NT2/D1 (cell line): ENCODE results near the gene IL17REL.

ENCODE experiments used
- YY1 ChIP-seq: IDR thresholded peaks from 2 replicates; pipeline ENCODE4 v1.6.1; 2011; ENCODE audit not compliant: insufficient read length, insufficient read depth
- ZNF274 ChIP-seq: IDR thresholded peaks from 2 replicates; pipeline ENCODE4 v1.6.1; 2011; ENCODE audit warnings: mild to moderate bottlenecking, low read depth, low read length

GRCh38 chr22:50018608-50019285 lies 6.2 kb upstream of the IL17REL start:
- TF ChIP-seq YY1 (no peak), ZNF274 (no peak)
